OCI-LY3 (cell line): Measurements from ENCODE around the gene TTLL1.
"Not testable (repeated sequence)": the region's sequence is repeated elsewhere in the genome, so short reads cannot be mapped to it uniquely, and the experiment has no call there.

Experiments
- H2AFZ ChIP-seq: fragments of 200-600, 300-600 bp; shearing (Covaris generic); 2 replicates; pipeline ENCODE4 v1.6.0; 2014; ENCODE audit warnings: antibody characterized with exemption, low read depth, low read length
- H3K27ac ChIP-seq: fragments of 200-600, 300-600 bp; sonication (generic); 2 replicates; pipeline ENCODE4 v1.5.1; 2014; ENCODE audit warnings: mild to moderate bottlenecking, low read length, moderate library complexity, mixed read lengths
- H3K27me3 ChIP-seq: fragments of 200-600, 300-600 bp; sonication (generic); 2 replicates; pipeline ENCODE4 v1.6.1; 2014; ENCODE audit warnings: low read depth, low read length, mixed read lengths
- H3K36me3 ChIP-seq: fragments of 200-600, 300-600 bp; sonication (generic); replicated peaks from 2 replicates; pipeline ENCODE3; 2014; ENCODE audit warnings: low read depth, low read length, mixed read lengths
- H3K4me1 ChIP-seq: fragments of 300-600, 200-600 bp; sonication (generic); 2 replicates; pipeline ENCODE4 v1.6.1; 2014; ENCODE audit warnings: low read length, mixed read lengths
- H3K4me2 ChIP-seq: fragments of 200-600, 300-600 bp; sonication (generic); 2 replicates; pipeline ENCODE4 v1.6.1; 2014; ENCODE audit warnings: low read length, mixed read lengths
- H3K4me3 ChIP-seq: fragments of 300-600, 200-600 bp; sonication (generic); 2 replicates; pipeline ENCODE4 v1.5.1; 2014; ENCODE audit warnings: antibody characterized with exemption, mild to moderate bottlenecking, low read length, moderate library complexity
- H3K79me2 ChIP-seq: fragments of 300-600, 200-600 bp; shearing (Covaris generic); 2 replicates; pipeline ENCODE4 v1.6.1; 2014; ENCODE audit warnings: mild to moderate bottlenecking, low read length, mixed read lengths
- H3K9ac ChIP-seq: fragments of 300-600, 200-600 bp; shearing (Covaris generic); 2 replicates; pipeline ENCODE4 v1.6.0; 2014; ENCODE audit warnings: mild to moderate bottlenecking, low read length, moderate library complexity
- H3K9me3 ChIP-seq: fragments of 200-600, 300-600 bp; shearing (Covaris generic); 2 replicates; pipeline ENCODE4 v1.6.1; 2014; ENCODE audit warnings: low read length, mixed read lengths; ENCODE audit not compliant: insufficient read depth
- H4K20me1 ChIP-seq: fragments of 200-600, 300-600 bp; sonication (generic); 2 replicates; pipeline ENCODE4 v1.6.1; 2016; ENCODE audit warnings: low read length, mixed read lengths; ENCODE audit not compliant: insufficient read depth
- CTCF ChIP-seq: fragments of 200-600, 300-600 bp; sonication (generic); IDR thresholded peaks from 2 replicates; pipeline ENCODE4 v1.5.1; 2014; ENCODE audit warnings: antibody characterized with exemption, low read length, low read depth
- EZH2phosphoT487 ChIP-seq: fragments of 200-600 bp; shearing (Covaris generic); IDR thresholded peaks from 2 replicates; pipeline ENCODE4 v1.6.1; 2018; ENCODE audit warnings: antibody characterized with exemption, mixed run types, low read depth

The TTLL1 gene

GRCh38 chr22:43031617-43032016 is 57.6 kb downstream of the TTLL1 start:
- Histone ChIP-seq H3K27me3 (no peaks in the 10 kb centered on the region), H3K27ac (no peak overlapping the region), H3K79me2 (no peaks in the 10 kb centered on the region), H3K4me1 (peaks cover 8% of the 10 kb centered on the region), H3K4me2 (no peak overlapping the region), H4K20me1 (no peaks in the 10 kb centered on the region), H3K36me3 (no peaks in the 10 kb centered on the region), H3K9ac (no peak overlapping the region), H3K4me3 (no peak overlapping the region), H3K9me3 (no peaks in the 10 kb centered on the region), H2AFZ (no peak overlapping the region)
- TF ChIP-seq EZH2phosphoT487 (no peak), CTCF (no peak)

DNA sequence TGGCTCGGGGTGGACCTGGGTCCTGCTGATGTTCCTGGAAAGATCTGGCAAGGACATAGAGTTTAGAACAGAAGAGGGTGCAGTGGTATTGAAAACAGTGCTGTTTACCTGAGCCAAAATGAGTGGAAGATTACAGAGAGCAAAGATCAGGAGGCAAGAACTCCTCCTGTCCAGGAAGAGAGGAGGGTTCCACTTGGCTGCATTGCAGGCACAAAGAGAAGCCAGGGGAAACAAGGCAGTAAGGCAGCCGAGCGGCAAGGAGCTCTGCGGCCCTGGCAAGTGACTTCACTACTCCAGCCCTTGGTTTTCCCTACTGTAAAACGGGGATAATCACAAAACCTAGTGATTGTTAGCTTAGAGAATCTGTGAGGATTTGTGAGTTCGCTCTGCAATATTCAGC is 70.6 kb downstream of the TTLL1 start:
- Histone ChIP-seq H2AFZ (no peak overlapping the region), H3K4me1 (peaks cover 7% of the 10 kb centered on the region), H3K9ac (no peak overlapping the region), H3K9me3 (no peaks in the 10 kb centered on the region), H3K4me3 (no peak overlapping the region), H3K27me3 (no peaks in the 10 kb centered on the region), H3K27ac (no peak overlapping the region), H3K4me2 (no peak overlapping the region), H4K20me1 (peaks cover 5% of the 10 kb centered on the region), H3K36me3 (no peaks in the 10 kb centered on the region), H3K79me2 (peaks cover 12% of the 10 kb centered on the region)
- TF ChIP-seq EZH2phosphoT487: no peak
- no peak for TF ChIP-seq CTCF

DNA sequence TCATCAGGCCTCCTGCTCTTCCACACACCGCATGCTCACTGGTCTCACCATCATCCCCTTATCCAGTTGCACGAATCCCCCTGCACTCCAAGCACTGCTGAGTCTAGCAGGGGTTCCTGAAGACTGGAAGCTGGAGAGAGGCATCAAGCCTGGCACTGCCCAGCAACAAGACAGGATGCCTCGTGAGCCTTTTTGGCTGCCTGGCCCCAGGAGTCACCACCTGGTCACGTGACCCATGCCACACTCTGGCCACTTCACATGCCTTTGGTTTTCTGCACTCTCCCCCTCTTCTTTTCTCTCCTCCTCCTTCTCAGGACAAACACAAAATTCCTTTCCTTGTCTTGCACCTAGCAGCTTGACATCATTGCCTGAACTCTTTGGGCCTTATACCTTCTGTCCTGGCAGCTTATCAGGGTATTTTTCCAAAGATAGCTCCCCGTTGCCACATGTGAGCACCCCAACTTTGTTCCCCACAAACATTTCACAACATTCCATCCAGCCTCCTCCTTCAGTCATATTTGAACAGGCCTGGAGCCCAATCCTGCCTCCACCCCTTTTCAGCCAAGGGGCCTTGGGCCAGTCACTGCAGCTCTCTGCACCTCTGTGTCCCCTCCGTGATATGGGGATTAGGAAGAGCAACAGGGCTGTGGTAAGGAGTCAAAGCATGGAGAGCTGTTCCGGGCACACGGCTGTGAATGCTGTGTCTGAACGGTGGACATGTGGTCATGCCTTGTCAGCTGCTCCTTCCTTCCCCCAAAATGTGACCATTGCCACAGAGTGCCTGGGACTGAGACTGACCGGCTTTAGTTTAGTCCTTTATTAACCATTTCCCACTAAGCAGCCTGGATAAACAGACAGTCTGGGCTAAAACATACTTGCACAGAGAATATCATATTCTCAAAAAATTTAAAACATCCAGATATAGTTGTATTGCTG is 71.4 kb downstream of the TTLL1 start:
- Histone ChIP-seq H3K36me3 (no peaks in the 10 kb centered on the region), H3K4me2 (no peak overlapping the region), H3K27me3 (no peaks in the 10 kb centered on the region), H3K4me3 (no peak overlapping the region), H3K27ac (no peak overlapping the region), H3K9ac (no peak overlapping the region), H3K79me2 (peaks cover 20% of the 10 kb centered on the region), H4K20me1 (peaks cover 13% of the 10 kb centered on the region), H3K4me1 (peaks cover 11% of the 10 kb centered on the region), H2AFZ (no peak overlapping the region), H3K9me3 (no peaks in the 10 kb centered on the region)
- TF ChIP-seq CTCF (no peak), EZH2phosphoT487 (no peak)

DNA sequence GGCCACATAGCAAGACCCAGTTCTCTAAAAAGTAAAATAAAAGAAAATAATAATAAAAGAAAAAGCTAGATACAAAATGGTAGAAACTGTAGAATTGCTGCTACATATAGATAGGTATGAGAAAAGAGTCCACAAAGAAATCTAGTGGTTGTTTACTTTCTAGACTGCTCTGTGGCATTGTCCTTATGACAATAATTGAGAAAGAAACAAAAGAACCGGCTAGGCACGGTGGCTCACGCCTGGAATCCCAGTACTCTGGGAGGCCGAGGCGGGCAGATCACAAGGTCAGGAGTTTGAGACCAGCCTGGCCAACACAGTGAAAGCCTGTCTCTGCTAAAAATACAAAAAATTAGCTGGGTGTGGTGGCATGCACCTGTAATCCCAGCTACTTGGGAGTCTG is 73.0 kb downstream of the TTLL1 start:
- not testable (repeated sequence) for H2AFZ ChIP-seq, H3K4me2 ChIP-seq, H3K9me3 ChIP-seq, H3K4me3 ChIP-seq, H3K36me3 ChIP-seq, H3K27me3 ChIP-seq, H3K27ac ChIP-seq, H3K9ac ChIP-seq
- H3K4me1 ChIP-seq: peaks cover 11% of the 10 kb centered on the region
- peaks cover 33% of the 10 kb centered on the region for H3K79me2 ChIP-seq
- H4K20me1 ChIP-seq: peaks cover 17% of the 10 kb centered on the region
